Activated T-helper 17 cell treated with anti-CD3 and anti-CD28 coated beads, Interleukin-2, amount 50 U/mL, for 72 hours (primary cell): ENCODE data around the gene TCEANC. TPM values are rescaled to one million over a fixed set of nuclear protein-coding genes. Genes with fewer than 3 reads are reported as not detected.
"Not testable (repeated sequence)": the region's sequence is repeated elsewhere in the genome, so short reads cannot be mapped to it uniquely, and the experiment has no call there.

Experiments used
- ATAC-seq: fragments of 150-1000 bp; cut with Tn5 transposase; replicated peaks from 2 replicates; pipeline ENCODE4 v1.10.0; 2021; ENCODE audit warnings: mild to moderate bottlenecking, moderate library complexity
- H3K27ac Mint-ChIP-seq: one replicate; pipeline ENCODE4 v1.8.0; 2022; ENCODE audit warnings: mixed read lengths
- H3K27me3 Mint-ChIP-seq: one replicate; pipeline ENCODE4 v1.8.0; 2022; ENCODE audit warnings: mixed read lengths
- H3K36me3 Mint-ChIP-seq: one replicate; pipeline ENCODE4 v1.8.0; 2022; ENCODE audit warnings: low read depth, mild to moderate bottlenecking, mixed read lengths
- H3K4me1 Mint-ChIP-seq: one replicate; pipeline ENCODE4 v1.8.0; 2022; ENCODE audit warnings: mixed read lengths
- H3K4me3 Mint-ChIP-seq: one replicate; pipeline ENCODE4 v1.8.0; 2022; ENCODE audit warnings: mild to moderate bottlenecking, mixed read lengths
- H3K9me3 Mint-ChIP-seq: one replicate; pipeline ENCODE4 v1.8.0; 2022; ENCODE audit warnings: mixed read lengths
- total RNA-seq, 2 donors: library from RNA; stranded (reverse); gene quantifications; one replicate each; pipeline ENCODE4 v1.2.3, GENCODE V29; 2022

The TCEANC gene
- total RNA-seq, 2 donors from 2014 or later, result 1.8 to 3.5 TPM

DNA sequence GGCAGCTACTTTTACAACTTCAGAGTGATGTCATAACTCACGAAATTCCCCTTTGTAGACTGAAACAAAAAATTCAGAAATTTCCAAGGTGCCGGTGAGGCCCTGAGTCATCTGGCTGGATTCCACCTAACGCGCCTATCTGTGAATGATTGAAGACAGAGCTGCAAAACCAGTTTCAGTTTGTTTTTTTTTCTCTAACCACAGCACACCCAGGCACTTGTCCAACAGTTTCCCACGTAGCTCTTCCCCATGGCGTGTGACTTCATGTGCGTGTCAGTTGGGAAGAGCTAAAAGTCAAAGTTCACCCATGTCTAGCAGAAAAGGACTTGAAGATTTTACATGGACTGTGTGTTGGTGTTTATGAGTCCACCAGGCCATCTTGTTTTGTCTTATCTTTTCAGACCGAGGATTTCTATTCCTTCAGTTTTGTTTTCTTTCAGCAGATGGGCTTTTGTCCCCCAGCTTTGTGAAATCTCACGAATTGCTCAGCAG is 16.4 kb downstream of the TCEANC start:
- H3K27ac Mint-ChIP-seq, result peak overlapping the region; percentile 92
- no peaks in the 10 kb centered on the region for H3K36me3 Mint-ChIP-seq
- peak; percentile 96 for ATAC-seq
- no peaks in the 10 kb centered on the region for H3K4me1 Mint-ChIP-seq
- H3K9me3 Mint-ChIP-seq, result no peaks in the 10 kb centered on the region
- peak overlapping the region; percentile 77 for H3K4me3 Mint-ChIP-seq
- no peaks in the 10 kb centered on the region for H3K27me3 Mint-ChIP-seq

DNA sequence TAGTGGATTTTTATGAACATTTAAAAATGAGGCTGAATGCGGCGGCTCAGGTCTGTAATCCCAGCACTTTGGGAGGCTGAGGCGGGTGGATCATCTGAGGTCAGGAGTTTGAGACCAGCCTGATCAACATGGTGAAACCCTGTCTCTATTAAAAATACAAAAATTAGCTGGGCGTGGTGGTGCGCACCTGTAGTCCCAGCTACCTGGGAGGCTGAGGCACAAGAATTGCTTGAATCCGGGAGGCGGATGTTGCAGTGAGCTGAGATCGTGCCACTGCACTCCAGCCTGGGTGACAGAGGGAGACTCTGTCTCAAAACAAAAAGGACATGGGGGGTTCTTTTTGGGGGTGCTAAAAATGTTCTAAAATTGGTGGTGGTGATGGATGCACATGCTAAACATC is 16.8 kb downstream of the TCEANC start:
- peak overlapping the region; percentile 77 for H3K4me3 Mint-ChIP-seq
- peak overlapping the region; percentile 92 for H3K27ac Mint-ChIP-seq
- not testable (repeated sequence) for H3K27me3 Mint-ChIP-seq, H3K36me3 Mint-ChIP-seq, ATAC-seq, H3K4me1 Mint-ChIP-seq, H3K9me3 Mint-ChIP-seq

DNA sequence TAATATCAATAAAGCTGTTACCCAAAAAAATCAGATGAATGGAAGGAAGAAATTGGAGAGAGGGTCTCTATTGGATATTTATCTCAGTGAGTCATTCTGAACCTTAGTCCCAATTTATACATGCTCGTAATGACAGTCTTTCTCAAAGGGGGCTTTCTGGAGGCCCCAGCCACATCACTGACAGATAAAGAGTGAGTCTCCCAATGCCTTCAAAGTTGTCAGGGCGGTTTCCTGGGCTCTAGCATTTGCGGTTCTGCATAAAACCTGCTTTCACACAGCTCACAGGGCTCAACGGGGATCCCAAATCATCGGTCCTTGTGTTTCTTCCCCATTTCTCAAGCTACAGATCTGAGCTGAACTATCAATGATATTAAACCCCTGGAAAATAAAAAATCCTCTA is 17.3 kb downstream of the TCEANC start:
- no peak overlapping the region for H3K27ac Mint-ChIP-seq
- no peak for ATAC-seq
- H3K27me3 Mint-ChIP-seq, result no peaks in the 10 kb centered on the region
- no peaks in the 10 kb centered on the region for H3K4me1 Mint-ChIP-seq
- no peaks in the 10 kb centered on the region for H3K36me3 Mint-ChIP-seq
- peak overlapping the region; percentile 77 for H3K4me3 Mint-ChIP-seq
- H3K9me3 Mint-ChIP-seq, result no peaks in the 10 kb centered on the region

DNA sequence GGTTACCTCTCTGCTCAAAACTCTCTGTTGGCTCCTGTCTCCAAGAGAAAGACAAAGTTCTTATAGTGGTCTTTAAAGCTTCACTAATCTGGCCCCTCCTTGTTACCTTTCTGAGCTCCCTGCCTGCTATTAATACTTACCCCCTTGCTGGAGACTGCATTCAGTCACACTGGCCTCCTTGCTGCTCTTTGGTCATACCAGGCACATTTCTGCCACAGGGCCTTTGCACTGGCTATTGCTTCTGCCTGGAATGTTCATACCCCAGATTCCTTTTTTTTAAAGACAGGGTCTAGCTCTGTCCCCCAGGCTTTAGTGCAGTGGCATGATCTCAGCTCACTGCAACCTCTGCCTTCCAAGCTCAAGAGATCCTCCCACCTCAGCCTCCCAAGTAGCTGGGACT is 20.1 kb downstream of the TCEANC start:
- Mint-ChIP-seq H3K4me1 (no peaks in the 10 kb centered on the region), H3K36me3 (no peaks in the 10 kb centered on the region), H3K9me3 (no peaks in the 10 kb centered on the region), H3K4me3 (no peak overlapping the region), H3K27ac (no peak overlapping the region), H3K27me3 (no peaks in the 10 kb centered on the region)
- ATAC-seq, result no peak

DNA sequence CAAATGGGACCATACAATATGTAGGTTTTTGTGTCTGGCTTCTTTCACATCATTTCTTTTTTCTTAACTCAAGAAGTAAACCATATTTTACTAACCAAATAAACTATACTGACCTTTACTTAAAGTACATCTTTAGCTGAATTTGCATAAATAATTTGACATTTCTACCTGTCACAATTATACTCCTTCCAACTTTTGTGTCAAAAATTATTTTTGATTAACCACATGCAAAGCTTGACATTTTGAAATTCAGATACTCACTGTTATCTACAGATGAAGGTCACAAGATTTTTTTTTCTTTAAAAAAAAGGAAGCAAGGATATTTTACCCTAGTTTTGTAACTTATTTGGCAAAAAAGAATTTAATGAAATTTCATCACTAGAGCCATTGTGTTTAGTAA is 23.9 kb downstream of the TCEANC start:
- Mint-ChIP-seq H3K27me3 (no peaks in the 10 kb centered on the region), H3K36me3 (no peaks in the 10 kb centered on the region), H3K4me1 (no peaks in the 10 kb centered on the region), H3K4me3 (no peak overlapping the region), H3K27ac (no peak overlapping the region), H3K9me3 (no peaks in the 10 kb centered on the region)
- no peak for ATAC-seq

DNA sequence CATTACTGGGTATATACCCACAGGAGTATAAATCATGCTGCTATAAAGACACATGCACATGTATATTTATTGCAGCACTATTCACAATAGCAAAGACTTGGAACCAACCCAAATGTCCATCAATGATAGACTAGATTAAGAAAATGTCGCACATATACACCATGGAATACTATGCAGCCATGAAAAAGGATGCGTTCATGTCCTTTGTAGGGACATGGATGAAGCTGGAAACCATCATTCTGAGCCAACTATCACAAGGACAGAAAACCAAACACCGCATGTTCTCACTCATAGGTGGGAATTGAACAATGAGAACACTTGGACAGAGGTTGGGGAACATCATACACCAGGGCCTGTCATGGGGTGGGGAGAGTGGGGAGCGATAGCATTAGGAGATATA is 26.8 kb downstream of the TCEANC start:
- not testable (repeated sequence) for H3K27me3 Mint-ChIP-seq, H3K4me1 Mint-ChIP-seq, ATAC-seq, H3K4me3 Mint-ChIP-seq, H3K9me3 Mint-ChIP-seq, H3K36me3 Mint-ChIP-seq, H3K27ac Mint-ChIP-seq

DNA sequence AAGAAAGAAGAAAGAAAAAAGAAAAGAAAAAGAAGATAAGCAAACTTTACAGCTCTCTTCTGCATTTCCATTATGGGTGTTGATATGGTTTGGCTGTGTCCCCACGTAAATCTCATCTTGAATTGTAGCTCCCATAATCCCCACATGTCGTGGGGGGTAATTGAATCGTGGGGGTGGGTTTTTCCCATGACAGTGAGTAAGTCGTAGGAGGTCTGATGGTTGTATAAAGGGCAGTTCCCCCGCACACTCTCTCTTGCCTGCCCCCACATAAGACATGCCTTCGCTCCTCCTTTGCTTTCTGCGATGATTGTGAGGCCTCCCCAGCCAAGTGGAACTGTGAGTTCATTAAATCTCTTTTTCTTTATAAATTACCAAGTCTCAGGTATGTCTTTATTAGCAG is 28.7 kb downstream of the TCEANC start:
- Mint-ChIP-seq H3K27me3 (no peaks in the 10 kb centered on the region), H3K27ac (no peak overlapping the region), H3K4me3 (no peak overlapping the region), H3K9me3 (no peaks in the 10 kb centered on the region), H3K36me3 (no peaks in the 10 kb centered on the region), H3K4me1 (peaks cover 9% of the 10 kb centered on the region)
- no peak for ATAC-seq

DNA sequence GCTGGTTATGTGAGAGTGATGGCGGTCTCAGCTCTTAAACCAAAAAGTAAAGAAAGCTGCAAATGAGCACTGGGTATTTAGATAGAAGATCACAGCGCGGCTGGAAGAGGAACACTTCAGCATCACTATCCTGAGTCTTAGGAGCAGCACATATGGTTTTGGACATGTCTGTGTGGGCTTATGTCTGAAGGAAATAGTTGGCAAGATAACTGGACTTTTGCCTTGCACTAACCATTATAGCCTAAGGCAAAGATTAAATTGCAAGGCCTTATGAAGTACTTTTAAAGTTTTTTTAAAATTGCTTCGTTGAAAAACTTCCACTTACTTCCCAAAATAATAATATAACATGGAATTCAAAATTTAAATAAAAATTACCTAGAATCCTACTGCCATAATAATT is 31.4 kb downstream of the TCEANC start:
- no peaks in the 10 kb centered on the region for H3K27me3 Mint-ChIP-seq
- H3K36me3 Mint-ChIP-seq, result peaks cover 5% of the 10 kb centered on the region
- H3K4me1 Mint-ChIP-seq, result peaks cover 13% of the 10 kb centered on the region
- H3K27ac Mint-ChIP-seq, result peak overlapping the region; percentile 20
- no peak overlapping the region for H3K4me3 Mint-ChIP-seq
- no peaks in the 10 kb centered on the region for H3K9me3 Mint-ChIP-seq
- ATAC-seq, result no peak

DNA sequence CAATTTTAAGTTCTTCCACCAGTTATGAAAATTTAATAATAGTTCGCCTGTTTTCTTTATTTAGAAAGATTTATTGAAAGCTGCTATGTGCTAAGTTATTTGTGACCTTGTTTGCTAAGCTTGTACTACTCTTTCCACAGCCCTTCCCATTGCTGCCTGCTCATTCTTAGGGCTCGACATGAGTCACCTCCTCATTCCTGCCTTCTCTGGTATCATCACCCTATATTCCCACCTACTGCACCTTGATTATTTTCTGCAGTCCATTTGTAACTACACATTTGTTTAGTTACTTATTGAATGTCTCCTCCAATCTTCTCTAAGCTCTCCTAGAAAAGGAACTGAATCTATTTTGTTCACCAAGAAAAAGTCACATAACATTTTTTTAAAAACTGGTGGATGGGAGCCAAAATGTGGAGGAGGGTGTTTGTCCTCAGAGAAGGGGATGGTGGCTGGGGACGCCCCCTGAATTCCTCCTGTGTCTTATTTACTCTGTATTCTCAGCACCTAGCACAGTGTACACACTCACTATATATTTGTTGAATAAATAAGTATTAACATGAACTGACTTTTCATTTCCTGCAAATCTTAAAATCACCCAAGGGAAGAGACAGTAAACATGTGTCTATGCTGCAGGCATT is 32.3 kb downstream of the TCEANC start:
- Mint-ChIP-seq H3K36me3 (peaks cover 13% of the 10 kb centered on the region), H3K9me3 (no peaks in the 10 kb centered on the region), H3K4me1 (peaks cover 14% of the 10 kb centered on the region), H3K27me3 (no peaks in the 10 kb centered on the region), H3K4me3 (peak overlapping the region; percentile 3), H3K27ac (peak overlapping the region; percentile 31)
- ATAC-seq, result no peak

DNA sequence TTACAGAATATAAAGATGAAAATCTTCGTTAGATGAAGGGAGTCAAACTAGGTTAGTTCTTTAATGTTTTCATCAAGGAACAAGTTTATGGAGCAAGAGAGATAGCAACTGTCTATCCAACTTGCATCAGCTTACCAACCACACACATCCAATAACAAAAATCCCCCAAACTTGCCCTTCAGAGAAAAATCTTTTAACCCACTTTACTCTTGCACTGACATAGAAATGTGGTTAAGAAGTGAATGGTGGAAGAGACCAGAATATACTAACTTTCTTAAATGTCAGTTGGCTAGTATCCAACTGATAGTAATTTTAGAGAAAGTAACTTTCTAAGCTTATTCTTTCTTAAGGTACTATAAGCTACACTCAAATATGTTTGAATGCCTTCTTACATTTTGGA is 34.3 kb downstream of the TCEANC start:
- H3K27me3 Mint-ChIP-seq, result no peaks in the 10 kb centered on the region
- H3K4me1 Mint-ChIP-seq, result peaks cover 20% of the 10 kb centered on the region
- ATAC-seq, result no peak
- H3K9me3 Mint-ChIP-seq, result no peaks in the 10 kb centered on the region
- peaks cover 32% of the 10 kb centered on the region for H3K36me3 Mint-ChIP-seq
- H3K27ac Mint-ChIP-seq, result peak overlapping the region; percentile 86
- peak overlapping the region; percentile 95 for H3K4me3 Mint-ChIP-seq

DNA sequence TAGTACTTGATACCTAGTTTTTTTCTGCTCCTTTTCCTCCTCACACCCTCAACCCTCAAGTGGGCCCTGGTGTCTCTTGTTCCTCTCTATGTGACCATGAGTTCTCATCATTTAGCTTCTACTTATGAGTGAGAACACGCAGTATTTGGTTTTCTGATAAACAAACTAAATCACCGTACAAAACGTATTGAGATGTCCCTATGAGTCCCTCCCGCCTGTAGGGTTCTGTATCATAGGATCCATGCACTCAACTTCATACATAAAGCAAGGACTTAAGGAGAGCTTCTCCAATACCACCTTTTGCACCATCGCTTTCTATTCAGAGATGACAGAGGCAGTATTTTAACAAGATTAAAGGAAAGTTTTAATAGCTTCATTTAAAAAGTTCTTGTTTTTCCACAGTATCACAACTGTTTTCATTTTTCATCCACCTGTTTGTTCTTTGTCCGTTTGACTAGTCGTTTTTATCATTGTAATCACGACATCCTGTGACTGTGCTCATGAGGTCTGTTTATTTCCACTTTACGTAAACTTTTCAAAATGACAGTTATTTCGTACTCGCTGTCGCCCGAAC is 35.5 kb downstream of the TCEANC start:
- H3K9me3 Mint-ChIP-seq, result no peaks in the 10 kb centered on the region

DNA sequence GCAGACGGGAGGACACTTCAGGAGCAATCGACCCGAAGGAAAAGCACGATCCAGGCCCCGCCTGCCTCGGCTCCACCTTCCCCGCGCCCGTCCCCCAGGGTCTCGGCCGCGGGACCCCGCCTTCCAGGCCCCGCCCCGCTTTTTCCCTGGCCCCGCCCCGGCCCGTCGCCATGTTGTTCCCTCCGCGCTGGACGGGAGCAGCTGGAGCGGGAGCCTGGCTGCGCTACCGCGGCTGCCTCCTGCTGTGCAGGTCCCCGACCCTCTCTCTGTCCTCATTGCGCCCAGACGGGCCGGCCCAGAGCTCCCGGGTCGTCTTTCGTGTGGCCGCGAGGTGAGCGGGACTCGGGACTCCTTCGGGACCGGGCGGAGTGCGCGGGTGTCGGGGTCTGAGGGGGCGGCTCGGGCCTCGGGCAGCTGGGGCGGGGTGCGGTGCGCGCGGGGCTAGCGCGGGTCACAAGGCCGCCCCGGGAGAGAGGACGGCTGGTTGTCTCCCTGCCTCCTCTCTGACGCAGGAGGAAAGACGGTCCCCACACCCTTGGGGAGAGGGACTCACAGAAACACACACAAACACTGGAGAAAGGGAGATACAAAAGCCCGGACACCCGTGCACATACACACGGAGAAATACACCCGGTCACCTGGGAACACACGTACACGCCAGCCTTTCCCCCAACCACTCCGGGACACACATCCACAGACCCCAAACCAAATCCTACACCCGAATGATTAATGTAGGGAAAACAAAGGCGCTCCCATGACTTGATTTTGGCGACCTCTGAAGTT is 36.2 kb downstream of the TCEANC start, which contains the start of gene RAB9A:
TSS of gene RAB9A (plus strand) at position 171 of the 783 bp plus-strand sequence. CDS start 19,619 bp downstream, outside the sequence.
- peak; percentile 90 for ATAC-seq
- Mint-ChIP-seq H3K27ac (peak within 1 kb of the TSS; percentile 96), H3K4me1 (peaks cover 34% of the 10 kb centered on the region), H3K4me3 (peak within 1 kb of the TSS; percentile 95), H3K36me3 (peaks cover 49% of the 10 kb centered on the region), H3K27me3 (no peaks in the 10 kb centered on the region), H3K9me3 (no peaks in the 10 kb centered on the region)

More for the DNA sequence above, 35.5 kb downstream of the TCEANC start:
- H3K4me1 Mint-ChIP-seq, result peaks cover 30% of the 10 kb centered on the region
- no peaks in the 10 kb centered on the region for H3K27me3 Mint-ChIP-seq
- peaks cover 44% of the 10 kb centered on the region for H3K36me3 Mint-ChIP-seq
- peak overlapping the region; percentile 96 for H3K27ac Mint-ChIP-seq
- peak overlapping the region; percentile 95 for H3K4me3 Mint-ChIP-seq
- peak; percentile 58 for ATAC-seq

DNA sequence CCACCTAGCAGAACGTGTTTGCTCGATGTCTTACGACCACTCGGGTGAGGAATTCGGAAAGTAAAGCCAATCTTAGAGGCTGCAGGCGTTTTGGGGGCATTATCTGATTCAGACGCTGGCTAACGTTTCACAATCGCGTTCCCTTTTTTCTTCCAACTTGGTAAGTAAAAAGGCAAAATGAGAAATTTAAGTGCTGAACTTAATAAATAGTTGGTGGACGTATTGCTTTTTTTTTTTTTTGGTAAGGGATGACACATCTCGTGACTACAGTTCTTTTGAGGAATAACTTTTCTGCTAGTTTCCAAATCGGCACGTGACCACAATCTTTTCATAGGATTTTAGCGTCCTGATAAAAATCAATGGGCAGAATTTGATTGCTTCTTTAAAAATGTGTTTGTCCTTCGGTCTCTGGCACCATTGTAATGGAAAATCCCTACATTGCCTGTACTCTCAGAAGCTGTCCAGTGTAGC is 36.8 kb downstream of the TCEANC start:
- peak overlapping the region; percentile 95 for H3K4me3 Mint-ChIP-seq
- H3K4me1 Mint-ChIP-seq, result peaks cover 33% of the 10 kb centered on the region

DNA sequence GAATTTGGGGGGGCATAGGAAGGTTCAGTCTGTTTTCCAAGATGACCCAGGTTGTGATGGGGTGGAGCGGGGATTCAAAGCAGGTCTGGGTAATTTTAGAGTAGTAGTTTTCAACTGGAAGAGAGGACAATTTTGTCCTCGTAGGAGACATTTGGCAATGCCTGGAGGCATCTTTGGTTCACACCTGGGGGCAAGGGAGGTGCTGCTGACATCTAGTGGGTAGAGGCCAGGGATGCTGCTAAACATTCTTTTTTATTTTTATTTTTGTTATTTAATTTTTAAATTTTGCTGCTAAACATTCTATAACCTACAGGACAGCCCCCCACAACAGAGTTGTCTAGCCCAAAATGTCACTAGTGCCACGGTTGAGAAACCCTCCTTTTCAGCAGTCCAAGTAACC is 37.9 kb downstream of the TCEANC start:
- Mint-ChIP-seq H3K27me3 (no peaks in the 10 kb centered on the region), H3K4me3 (peak overlapping the region; percentile 95), H3K27ac (peak overlapping the region; percentile 96), H3K9me3 (no peaks in the 10 kb centered on the region), H3K4me1 (peaks cover 34% of the 10 kb centered on the region), H3K36me3 (peaks cover 56% of the 10 kb centered on the region)
- no peak for ATAC-seq

More for the DNA sequence above, 36.8 kb downstream of the TCEANC start:
- ATAC-seq, result no peak
- Mint-ChIP-seq H3K9me3 (no peaks in the 10 kb centered on the region), H3K27ac (peak overlapping the region; percentile 96), H3K27me3 (no peaks in the 10 kb centered on the region), H3K36me3 (peaks cover 49% of the 10 kb centered on the region)
